Left lung (tissue), 10 donors: ENCODE measurements around the gene LAMC3. TPM values are rescaled to one million over a fixed set of nuclear protein-coding genes. Genes with fewer than 3 reads are reported as not detected.

Experiments
- ATAC-seq: fragments of 200-7000 bp; cut with Tn5 transposase; one replicate; pipeline ENCODE4 v1.9.1; 2020; ENCODE audit warnings: moderate library complexity
- DNase-seq, 4 donors: peaks; one replicate each; pipeline ENCODE4 v3.0.0-alpha.2; 2013 to 2020
- H3K27ac ChIP-seq, 2 donors: fragments of 200-600 bp; sonication (generic) in 1 of 2; one replicate each; pipeline versions ENCODE4 v1.5.0 to v1.8.0; 2020 to 2021
- H3K27me3 ChIP-seq, 2 donors: fragments of 200-600 bp; sonication (generic) in 1 of 2; one replicate each; pipeline versions ENCODE4 v1.5.0 to v1.8.0; 2020 to 2021
- H3K36me3 ChIP-seq, 2 donors: fragments of 200-600 bp; sonication (generic) in 1 of 2; one replicate each; pipeline versions ENCODE4 v1.5.0 to v1.8.0; 2020 to 2021
- H3K4me1 ChIP-seq, 2 donors: fragments of 200-600 bp; one replicate each; pipeline ENCODE4 v1.8.0; 2021
- H3K4me3 ChIP-seq, 2 donors: fragments of 200-600 bp; sonication (generic) in 1 of 2; one replicate each; pipeline versions ENCODE4 v1.5.0 to v1.8.0; 2020 to 2021; ENCODE audit warnings: mild to moderate bottlenecking in 1 of 2
- H3K9me3 ChIP-seq, 2 donors: fragments of 200-600 bp; sonication (generic) in 1 of 2; one replicate each; pipeline versions ENCODE4 v1.5.0 to v1.8.0; 2020 to 2021
- intact Hi-C, 2 donors: fragments of 100-400 bp; cut with DNase I; formaldehyde crosslinking; loops; one replicate each; pipeline versions ENCODE4 v1.11.2 to v1.14.2; 2022
- polyA plus RNA-seq, 6 donors: library from polyadenylated mRNA; unstranded; fragments of 120-200 nt; gene quantifications; one replicate each; pipeline ENCODE4 v1.2.1, GENCODE V29; 2013; ENCODE audit not compliant: insufficient read length in 6 of 6
- total RNA-seq, 2 donors: library from RNA; stranded (reverse); fragmentation: NEBNext Ultra II Directional; extraction: Animal tissue kit (Norgen Biotek cat#: 25700); gene quantifications; one replicate each; pipeline ENCODE4 v1.2.1, GENCODE V29; 2021
- TF ChIP-seq, protein P1 (sequence below), 2 donors: fragments of 200-600 bp; sonication (generic) in 1 of 2; IDR thresholded peaks; one replicate each; pipeline versions ENCODE4 v1.5.0 to v1.8.0; 2021; ENCODE audit warnings: antibody characterized with exemption in 2 of 2
- donor health status: DM: no; HTN: yes; CAD: no.
- donor health status: DM: no; HTN: no; CAD: no.

Gene LAMC3
- total and polyA plus RNA-seq, 8 donors, result 9.2 to 25.5 (median 14.3) TPM

DNA sequence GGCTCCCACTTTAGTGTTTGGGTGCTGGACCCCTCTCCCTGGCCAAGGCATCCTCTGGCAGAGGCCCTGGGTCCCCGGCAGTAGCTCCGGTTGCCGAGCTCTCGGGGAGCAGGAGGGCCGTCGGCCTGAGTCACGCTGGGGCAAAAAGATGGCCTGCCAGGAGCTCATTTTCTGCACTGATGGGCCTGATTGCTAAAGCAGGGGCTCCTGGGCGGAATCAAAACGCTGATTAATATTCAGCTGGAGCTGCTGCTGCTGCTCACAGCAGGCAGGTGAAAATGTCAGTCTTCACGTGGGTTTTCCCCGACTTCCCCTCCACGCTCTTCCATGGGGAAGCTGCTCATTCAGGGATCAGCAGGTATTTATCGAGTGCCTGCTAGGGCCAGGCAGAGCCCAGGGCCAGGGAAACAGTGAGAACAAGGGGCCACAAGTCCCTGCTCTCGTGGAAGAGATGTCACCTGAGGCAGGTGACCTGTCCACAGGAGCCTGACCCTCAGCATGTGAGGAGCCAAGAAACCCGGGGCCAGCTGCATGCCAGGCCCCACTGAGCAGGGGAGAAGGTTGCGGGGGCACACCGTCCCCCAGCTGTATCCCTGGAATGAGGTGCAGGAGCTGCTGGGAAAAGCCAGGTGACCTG lies 22.1 kb downstream of the LAMC3 start:
- Histone ChIP-seq H3K4me1 (no peaks in the 10 kb centered on the region), H3K27ac (no peak overlapping the region), H3K4me3 (no peak overlapping the region), H3K9me3 (no peaks in the 10 kb centered on the region), H3K36me3 (no peaks in the 10 kb centered on the region), H3K27me3 (peaks cover 0 to 21% of the 10 kb centered on the region in 2 donors)
- ATAC-seq, result no peak
- DNase-seq, result peak in 1 of 4 donors; percentile 37
- TF ChIP-seq, protein P1, sequence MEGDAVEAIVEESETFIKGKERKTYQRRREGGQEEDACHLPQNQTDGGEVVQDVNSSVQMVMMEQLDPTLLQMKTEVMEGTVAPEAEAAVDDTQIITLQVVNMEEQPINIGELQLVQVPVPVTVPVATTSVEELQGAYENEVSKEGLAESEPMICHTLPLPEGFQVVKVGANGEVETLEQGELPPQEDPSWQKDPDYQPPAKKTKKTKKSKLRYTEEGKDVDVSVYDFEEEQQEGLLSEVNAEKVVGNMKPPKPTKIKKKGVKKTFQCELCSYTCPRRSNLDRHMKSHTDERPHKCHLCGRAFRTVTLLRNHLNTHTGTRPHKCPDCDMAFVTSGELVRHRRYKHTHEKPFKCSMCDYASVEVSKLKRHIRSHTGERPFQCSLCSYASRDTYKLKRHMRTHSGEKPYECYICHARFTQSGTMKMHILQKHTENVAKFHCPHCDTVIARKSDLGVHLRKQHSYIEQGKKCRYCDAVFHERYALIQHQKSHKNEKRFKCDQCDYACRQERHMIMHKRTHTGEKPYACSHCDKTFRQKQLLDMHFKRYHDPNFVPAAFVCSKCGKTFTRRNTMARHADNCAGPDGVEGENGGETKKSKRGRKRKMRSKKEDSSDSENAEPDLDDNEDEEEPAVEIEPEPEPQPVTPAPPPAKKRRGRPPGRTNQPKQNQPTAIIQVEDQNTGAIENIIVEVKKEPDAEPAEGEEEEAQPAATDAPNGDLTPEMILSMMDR (IDR thresholded peaks at IDR 0.05), result no peak
- intact Hi-C loops, result no loop called here

DNA sequence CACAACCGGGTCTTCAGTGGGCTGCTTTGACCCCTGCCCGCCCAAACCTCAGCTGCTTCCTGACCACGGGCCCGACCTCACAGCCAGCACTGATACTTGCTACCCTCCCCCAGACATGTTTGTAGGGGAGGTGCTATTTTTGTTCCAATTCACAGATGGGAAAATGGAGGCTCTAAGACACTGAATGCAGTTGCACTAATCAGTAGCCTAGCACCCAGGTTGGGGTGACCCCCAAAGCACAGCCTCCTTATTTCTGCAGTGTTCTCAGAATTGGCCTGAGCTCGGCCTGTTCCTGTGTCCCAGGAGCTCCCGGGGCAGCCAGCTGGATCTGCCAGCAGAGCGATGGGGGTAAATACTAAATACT lies 22.6 kb downstream of the LAMC3 start:
- TF ChIP-seq, protein P1 (IDR thresholded peaks at IDR 0.05), result no peak
- Histone ChIP-seq H3K4me3 (no peak overlapping the region), H3K27me3 (peaks cover 0 to 26% of the 10 kb centered on the region in 2 donors), H3K9me3 (no peaks in the 10 kb centered on the region), H3K36me3 (no peaks in the 10 kb centered on the region), H3K4me1 (no peaks in the 10 kb centered on the region), H3K27ac (no peak overlapping the region)
- no peak for DNase-seq
- ATAC-seq, result no peak
- intact Hi-C loops, result no loop called here

DNA sequence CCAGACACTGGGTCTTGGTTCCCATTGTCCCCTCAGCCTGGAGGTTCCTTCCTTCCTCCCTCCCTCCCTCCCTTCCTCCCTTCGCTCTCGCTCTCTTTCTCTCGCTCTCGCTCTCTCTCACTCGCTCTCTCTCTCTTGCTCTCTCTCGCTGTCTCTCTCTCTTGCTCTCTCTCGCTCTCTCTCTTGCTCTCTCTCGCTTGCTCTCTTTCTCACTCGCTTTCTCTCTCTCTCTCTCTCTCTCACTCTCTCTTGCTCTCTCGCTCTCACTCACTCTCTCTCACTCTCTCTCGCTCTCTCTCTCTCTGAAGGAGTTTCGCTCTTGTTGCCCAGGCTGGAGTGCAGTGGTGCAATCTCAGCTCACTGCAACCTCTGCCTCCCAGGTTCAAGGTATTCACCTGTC lies 23.4 kb downstream of the LAMC3 start:
- ATAC-seq, result no peak
- no peak overlapping the region for H3K4me3 ChIP-seq

DNA sequence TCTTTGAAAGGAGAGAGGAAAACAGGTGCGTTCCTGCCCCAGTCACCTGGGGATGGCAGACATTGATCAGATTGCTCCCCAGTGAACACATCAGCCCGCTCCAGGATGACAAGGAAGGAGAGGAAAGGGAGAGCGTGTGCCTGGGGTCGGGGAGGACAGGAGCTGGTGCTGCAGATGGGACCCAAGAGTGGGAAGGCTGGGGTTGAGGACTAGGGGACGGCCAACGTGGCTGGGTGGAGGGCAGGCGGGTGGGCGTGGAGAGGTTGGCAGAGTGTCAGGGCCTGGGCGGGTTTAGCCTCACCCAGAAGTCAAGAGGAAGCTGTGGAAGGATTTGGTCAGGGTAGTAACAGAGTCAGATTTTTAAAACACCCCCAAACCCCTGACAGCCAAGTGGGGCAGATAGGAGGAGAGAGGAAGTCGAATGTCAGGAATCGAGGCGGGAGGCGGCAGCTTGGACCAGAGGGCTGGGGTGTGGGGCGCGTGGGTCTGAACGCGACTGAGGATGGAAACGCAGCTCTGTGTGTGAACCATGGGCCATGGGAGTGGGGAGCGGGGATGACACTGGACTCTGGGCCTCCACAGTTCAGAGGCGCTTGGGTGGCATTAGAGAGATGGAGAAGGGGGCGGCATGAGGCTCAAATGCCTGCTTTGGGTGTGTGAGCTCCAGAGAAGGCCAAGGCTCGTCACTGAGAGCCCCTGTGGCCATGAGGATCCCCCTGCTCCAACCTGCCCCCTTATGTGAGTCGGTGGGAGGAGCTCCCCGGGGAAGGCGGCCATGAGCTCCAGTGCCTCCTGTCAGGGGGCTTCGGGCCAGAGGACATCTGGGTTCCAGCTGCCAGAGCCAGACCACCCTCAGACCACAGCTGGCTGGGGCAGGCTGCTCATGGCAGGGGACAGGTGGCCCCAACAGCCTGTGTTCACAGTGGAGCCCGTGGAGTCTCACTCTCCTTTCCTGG lies 24.6 kb downstream of the LAMC3 start:
- Histone ChIP-seq H3K27me3 (peaks cover 0 to 32% of the 10 kb centered on the region in 2 donors), H3K4me1 (no peaks in the 10 kb centered on the region)
- ATAC-seq, result no peak

More for the DNA sequence above, 23.4 kb downstream of the LAMC3 start:
- intact Hi-C loops, result no loop called here
- no peak for DNase-seq
- TF ChIP-seq, protein P1 (IDR thresholded peaks at IDR 0.05), result no peak
- Histone ChIP-seq H3K9me3 (no peaks in the 10 kb centered on the region), H3K36me3 (no peaks in the 10 kb centered on the region), H3K27ac (no peak overlapping the region), H3K4me1 (no peaks in the 10 kb centered on the region), H3K27me3 (peaks cover 0 to 33% of the 10 kb centered on the region in 2 donors)

More for the DNA sequence above, 24.6 kb downstream of the LAMC3 start:
- DNase-seq, result peak in 1 of 4 donors; percentile 55
- no peak overlapping the region for H3K27ac ChIP-seq
- H3K36me3 ChIP-seq, result no peaks in the 10 kb centered on the region
- TF ChIP-seq, protein P1 (IDR thresholded peaks at IDR 0.05), result no peak
- intact Hi-C loops, result no loop called here
- H3K9me3 ChIP-seq, result no peaks in the 10 kb centered on the region
- no peak overlapping the region for H3K4me3 ChIP-seq
